ENCODE measurements around the gene AFAP1. TPM values are rescaled to one million over a fixed set of nuclear protein-coding genes. Genes with fewer than 3 reads are reported as not detected.

Gene AFAP1
- total RNA-seq, 1 experiment from 2014 or later, result 23.6 TPM

GRCh38 chr4:7777017-7777710 is 162.5 kb downstream of the AFAP1 start (continued):
- TF ChIP-seq ZBTB43 (CRISPR knock-in tag; IDR thresholded peaks at IDR 0.05), result no peak
- no peak for TF ChIP-seq OVOL2 (CRISPR knock-in tag; IDR thresholded peaks at IDR 0.05; ENCODE audit: borderline replicate concordance)
- TF ChIP-seq SMAD4 (CRISPR knock-in tag; IDR thresholded peaks at IDR 0.05), result no peak
- TF ChIP-seq IRF2 (CRISPR knock-in tag; IDR thresholded peaks at IDR 0.05; ENCODE audit: borderline replicate concordance, low read depth), result no peak
- no peak for TF ChIP-seq CDX4 (CRISPR knock-in tag; IDR thresholded peaks at IDR 0.05; ENCODE audit: borderline replicate concordance)
- no peak for TF ChIP-seq ELF4 (CRISPR knock-in tag; IDR thresholded peaks at IDR 0.05; ENCODE audit: low read depth)
- no peak for TF ChIP-seq RELA (CRISPR knock-in tag; IDR thresholded peaks at IDR 0.05; ENCODE audit: borderline replicate concordance)
- TF ChIP-seq RORB (CRISPR knock-in tag; IDR thresholded peaks at IDR 0.05), result no peak
- no peak for TF ChIP-seq ZNF232 (CRISPR knock-in tag; IDR thresholded peaks at IDR 0.05)
- TF ChIP-seq FOXP4 (CRISPR knock-in tag; IDR thresholded peaks at IDR 0.05), result no peak
- no peak for TF ChIP-seq ZNF121 (CRISPR knock-in tag; IDR thresholded peaks at IDR 0.05)
- TF ChIP-seq TP53 (CRISPR knock-in tag; IDR thresholded peaks at IDR 0.05), result no peak
- TF ChIP-seq PRDM15 (CRISPR knock-in tag; IDR thresholded peaks at IDR 0.05), result no peak
- no peak for TF ChIP-seq NR1H2 (CRISPR knock-in tag; IDR thresholded peaks at IDR 0.05)
- TF ChIP-seq TEAD4 (CRISPR knock-in tag; IDR thresholded peaks at IDR 0.05), result no peak
- no peak for TF ChIP-seq ERG (CRISPR knock-in tag; IDR thresholded peaks at IDR 0.05)
- TF ChIP-seq HMGXB4 (CRISPR knock-in tag; IDR thresholded peaks at IDR 0.05), result no peak
